ENCODE data around the gene PDIA4. TPM values are rescaled to one million over a fixed set of nuclear protein-coding genes. Genes with fewer than 3 reads are reported as not detected.

PDIA4 gene
- total RNA-seq, 1 experiment from 2014 or later: 341 TPM

DNA sequence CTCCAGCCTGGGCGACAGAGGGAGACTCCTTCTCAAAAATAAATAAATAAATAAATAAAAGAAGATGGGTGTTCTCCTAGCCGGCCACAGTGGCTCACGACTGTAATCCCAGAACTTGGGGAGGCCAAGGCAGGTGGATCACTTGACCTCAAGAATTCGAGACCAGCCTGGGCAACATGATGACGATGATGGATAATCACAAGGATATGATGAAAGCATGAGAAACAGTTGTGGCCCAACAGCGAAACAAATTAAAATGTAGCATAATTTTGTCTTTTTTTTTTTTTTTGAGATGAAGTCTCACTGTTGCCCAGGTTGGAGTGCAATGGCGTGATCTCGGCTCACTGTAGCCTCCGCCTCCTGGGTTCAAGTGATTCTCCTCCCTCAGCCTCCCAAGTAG lies 49.3 kb upstream of the PDIA4 start:
- no peak for DNase-seq (ENCODE audit: low spot score)
- no peak for ATAC-seq
- ChIA-PET CTCF (no interaction called here), POLR2A (no interaction called here)
- no peak overlapping the region for H3K27ac Mint-ChIP-seq
- no peaks in the 10 kb centered on the region for H3K27me3 Mint-ChIP-seq (ENCODE audit: low read depth)
- peaks cover 7% of the 10 kb centered on the region for H3K4me1 Mint-ChIP-seq
- H3K36me3 Mint-ChIP-seq: peaks cover 34% of the 10 kb centered on the region
- no peaks in the 10 kb centered on the region for H3K9me3 Mint-ChIP-seq
- TF ChIP-seq GRHL2 (CRISPR knock-in tag; IDR thresholded peaks at IDR 0.05; ENCODE audit: insufficient replicate concordance, severe bottlenecking) (no peak), ZNF263 (CRISPR knock-in tag; IDR thresholded peaks at IDR 0.05; ENCODE audit: low read depth) (no peak), GTF2I (CRISPR knock-in tag; conservative IDR thresholded peaks at IDR 0.05) (no peak), ATF2 (CRISPR knock-in tag; IDR thresholded peaks at IDR 0.05; ENCODE audit: borderline replicate concordance, low read depth) (no peak), HMGA2 (CRISPR knock-in tag; IDR thresholded peaks at IDR 0.05) (no peak), ZBTB21 (CRISPR knock-in tag; IDR thresholded peaks at IDR 0.05; ENCODE audit: borderline replicate concordance) (no peak), NFYB (CRISPR knock-in tag; conservative IDR thresholded peaks at IDR 0.05; ENCODE audit: low read depth) (no peak), ATF6 (CRISPR knock-in tag; IDR thresholded peaks at IDR 0.05) (no peak), TCF7 (CRISPR knock-in tag; IDR thresholded peaks at IDR 0.05; ENCODE audit: low read depth) (no peak), RELA (CRISPR knock-in tag; IDR thresholded peaks at IDR 0.05; ENCODE audit: borderline replicate concordance) (no peak), JUN (CRISPR knock-in tag; IDR thresholded peaks at IDR 0.05) (no peak), RORB (CRISPR knock-in tag; IDR thresholded peaks at IDR 0.05) (no peak), ZNF219 (CRISPR knock-in tag; IDR thresholded peaks at IDR 0.05; ENCODE audit: borderline replicate concordance) (no peak), SP1 (CRISPR knock-in tag; conservative IDR thresholded peaks at IDR 0.05) (no peak), STAT6 (CRISPR knock-in tag; conservative IDR thresholded peaks at IDR 0.05; ENCODE audit: low read depth) (no peak)
- TF ChIP-seq, protein P1, sequence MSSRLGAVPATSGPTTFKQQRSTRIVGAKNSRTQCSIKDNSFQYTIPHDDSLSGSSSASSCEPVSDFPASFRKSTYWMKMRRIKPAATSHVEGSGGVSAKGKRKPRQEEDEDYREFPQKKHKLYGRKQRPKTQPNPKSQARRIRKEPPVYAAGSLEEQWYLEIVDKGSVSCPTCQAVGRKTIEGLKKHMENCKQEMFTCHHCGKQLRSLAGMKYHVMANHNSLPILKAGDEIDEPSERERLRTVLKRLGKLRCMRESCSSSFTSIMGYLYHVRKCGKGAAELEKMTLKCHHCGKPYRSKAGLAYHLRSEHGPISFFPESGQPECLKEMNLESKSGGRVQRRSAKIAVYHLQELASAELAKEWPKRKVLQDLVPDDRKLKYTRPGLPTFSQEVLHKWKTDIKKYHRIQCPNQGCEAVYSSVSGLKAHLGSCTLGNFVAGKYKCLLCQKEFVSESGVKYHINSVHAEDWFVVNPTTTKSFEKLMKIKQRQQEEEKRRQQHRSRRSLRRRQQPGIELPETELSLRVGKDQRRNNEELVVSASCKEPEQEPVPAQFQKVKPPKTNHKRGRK (CRISPR knock-in tag; IDR thresholded peaks at IDR 0.05; ENCODE audit: borderline replicate concordance): no peak
- TF ChIP-seq, protein P2, sequence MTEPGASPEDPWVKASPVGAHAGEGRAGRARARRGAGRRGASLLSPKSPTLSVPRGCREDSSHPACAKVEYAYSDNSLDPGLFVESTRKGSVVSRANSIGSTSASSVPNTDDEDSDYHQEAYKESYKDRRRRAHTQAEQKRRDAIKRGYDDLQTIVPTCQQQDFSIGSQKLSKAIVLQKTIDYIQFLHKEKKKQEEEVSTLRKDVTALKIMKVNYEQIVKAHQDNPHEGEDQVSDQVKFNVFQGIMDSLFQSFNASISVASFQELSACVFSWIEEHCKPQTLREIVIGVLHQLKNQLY (CRISPR knock-in tag; IDR thresholded peaks at IDR 0.05): no peak
- H3K4me3 Mint-ChIP-seq: no peak overlapping the region

DNA sequence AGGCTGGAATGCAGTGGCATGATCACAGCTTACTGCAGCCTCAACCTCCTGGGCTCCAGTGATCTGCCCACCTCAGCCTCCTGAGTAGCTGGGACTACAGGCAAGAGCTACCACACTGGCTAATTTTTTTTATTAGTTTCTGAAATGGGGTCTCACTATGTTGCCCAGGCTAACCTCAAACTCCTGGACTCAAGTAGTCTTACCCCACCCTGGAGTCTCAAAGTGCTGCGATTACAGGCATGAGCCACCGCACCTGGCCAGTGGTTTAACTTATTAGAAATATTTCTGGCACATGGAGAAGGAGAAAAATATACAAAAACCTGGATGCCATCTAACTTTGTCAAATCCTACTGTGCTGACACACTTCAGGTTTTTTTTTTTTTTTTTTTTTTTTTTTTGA lies 47.0 kb upstream of the PDIA4 start:
- H3K27me3 Mint-ChIP-seq (ENCODE audit: low read depth): no peaks in the 10 kb centered on the region
- no peak overlapping the region for H3K4me3 Mint-ChIP-seq
- no peak for TF ChIP-seq ESRRA (CRISPR knock-in tag; IDR thresholded peaks at IDR 0.05; ENCODE audit: borderline replicate concordance)
- TF ChIP-seq SMAD3 (CRISPR knock-in tag; IDR thresholded peaks at IDR 0.05; ENCODE audit: borderline replicate concordance): no peak
- TF ChIP-seq GRHL2 (CRISPR knock-in tag; IDR thresholded peaks at IDR 0.05; ENCODE audit: insufficient replicate concordance, severe bottlenecking): no peak
- no peak for TF ChIP-seq JUN (CRISPR knock-in tag; IDR thresholded peaks at IDR 0.05)
- TF ChIP-seq, protein P2 (CRISPR knock-in tag; IDR thresholded peaks at IDR 0.05): no peak
- no peak overlapping the region; the same call in 1 of the 2 replicates for H3K27ac Mint-ChIP-seq
- H3K36me3 Mint-ChIP-seq: peaks cover 42% of the 10 kb centered on the region
- DNase-seq (ENCODE audit: low spot score) (no peak), ATAC-seq (no peak)
- ChIA-PET POLR2A (interaction anchor here (0.6 kb wide), 1 partner anchor 25 kb away, joined by 3 read pairs; no protein-coding TSS in a partner anchor), CTCF (no interaction called here)
- no peaks in the 10 kb centered on the region for H3K9me3 Mint-ChIP-seq
- H3K4me1 Mint-ChIP-seq: peaks cover 3% of the 10 kb centered on the region; the same call in 1 of the 2 replicates
